ENCODE measurements around the gene ACAP3. TPM values are rescaled to one million over a fixed set of nuclear protein-coding genes. Genes with fewer than 3 reads are reported as not detected.
A peak's percentile ranks its signal among the peaks of the same experiment; 100 is the strongest.

ACAP3 gene
- total RNA-seq, 1 donor from 2014 or later: 50.6 TPM

DNA sequence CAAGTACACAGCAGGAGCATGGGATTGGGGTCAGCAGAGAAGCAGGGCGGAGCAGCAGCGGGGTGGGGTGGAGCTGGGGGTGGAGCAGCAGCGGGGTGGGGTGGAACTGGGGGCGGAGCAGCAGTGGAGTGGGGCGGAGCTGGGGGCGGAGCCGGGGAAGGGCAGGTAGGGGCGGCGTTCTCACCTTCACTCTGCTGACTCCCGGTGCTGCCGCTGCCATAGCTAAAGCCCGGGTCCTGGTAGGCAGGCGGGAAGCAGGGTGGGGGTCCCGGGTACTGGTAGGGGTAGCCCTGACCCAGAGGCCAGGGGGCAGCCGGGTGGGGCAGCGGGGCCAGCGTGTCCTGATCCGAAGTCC is 30.0 kb upstream of the ACAP3 start:
- intact Hi-C loops (cut with DNase I): no loop called here
- Histone ChIP-seq H3K27me3 (ENCODE audit: low read depth) (no peaks in the 10 kb centered on the region), H3K4me1 (no peaks in the 10 kb centered on the region), H3K36me3 (peaks cover 50% of the 10 kb centered on the region), H3K9me3 (no peaks in the 10 kb centered on the region), H3K4me3 (no peak overlapping the region), H3K27ac (no peak overlapping the region)
- DNase-seq (no peak), ATAC-seq (peak; percentile 21 to 28)
- TF ChIP-seq, protein P1, sequence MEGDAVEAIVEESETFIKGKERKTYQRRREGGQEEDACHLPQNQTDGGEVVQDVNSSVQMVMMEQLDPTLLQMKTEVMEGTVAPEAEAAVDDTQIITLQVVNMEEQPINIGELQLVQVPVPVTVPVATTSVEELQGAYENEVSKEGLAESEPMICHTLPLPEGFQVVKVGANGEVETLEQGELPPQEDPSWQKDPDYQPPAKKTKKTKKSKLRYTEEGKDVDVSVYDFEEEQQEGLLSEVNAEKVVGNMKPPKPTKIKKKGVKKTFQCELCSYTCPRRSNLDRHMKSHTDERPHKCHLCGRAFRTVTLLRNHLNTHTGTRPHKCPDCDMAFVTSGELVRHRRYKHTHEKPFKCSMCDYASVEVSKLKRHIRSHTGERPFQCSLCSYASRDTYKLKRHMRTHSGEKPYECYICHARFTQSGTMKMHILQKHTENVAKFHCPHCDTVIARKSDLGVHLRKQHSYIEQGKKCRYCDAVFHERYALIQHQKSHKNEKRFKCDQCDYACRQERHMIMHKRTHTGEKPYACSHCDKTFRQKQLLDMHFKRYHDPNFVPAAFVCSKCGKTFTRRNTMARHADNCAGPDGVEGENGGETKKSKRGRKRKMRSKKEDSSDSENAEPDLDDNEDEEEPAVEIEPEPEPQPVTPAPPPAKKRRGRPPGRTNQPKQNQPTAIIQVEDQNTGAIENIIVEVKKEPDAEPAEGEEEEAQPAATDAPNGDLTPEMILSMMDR (IDR thresholded peaks at IDR 0.05): no peak

GRCh38 chr1:1336931-1337792 is 29.4 kb upstream of the ACAP3 start:
- no peak overlapping the region for H3K27ac ChIP-seq
- ATAC-seq (no peak), DNase-seq (no peak)
- peaks cover 50% of the 10 kb centered on the region for H3K36me3 ChIP-seq
- H3K4me3 ChIP-seq: no peak overlapping the region
- H3K4me1 ChIP-seq: no peaks in the 10 kb centered on the region
- TF ChIP-seq, protein P1 (IDR thresholded peaks at IDR 0.05): no peak
- intact Hi-C loops (cut with DNase I): no loop called here
- no peaks in the 10 kb centered on the region for H3K27me3 ChIP-seq (ENCODE audit: low read depth)
- H3K9me3 ChIP-seq: no peaks in the 10 kb centered on the region

DNA sequence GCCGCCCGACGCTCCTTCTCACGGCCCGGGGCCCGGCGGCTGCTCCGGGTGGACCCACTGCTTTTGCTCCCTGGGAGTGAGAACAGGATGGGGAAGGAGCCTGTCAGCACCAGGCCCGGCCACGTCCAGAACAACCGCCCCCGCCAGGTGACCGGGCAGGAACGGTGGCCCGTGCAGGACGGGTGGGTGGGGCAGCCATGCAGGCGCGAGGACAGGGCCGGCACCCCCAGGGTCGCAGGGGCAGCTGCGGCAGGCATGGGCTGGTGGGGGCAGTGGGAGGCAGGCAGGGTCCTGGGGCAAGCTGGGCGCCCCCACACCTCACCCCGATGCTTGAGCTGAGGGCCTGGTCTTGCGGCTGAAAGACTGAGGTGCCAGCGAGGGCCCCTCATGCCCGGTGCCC is 28.7 kb upstream of the ACAP3 start:
- Histone ChIP-seq H3K4me3 (no peak overlapping the region), H3K36me3 (peaks cover 46% of the 10 kb centered on the region), H3K9me3 (no peaks in the 10 kb centered on the region), H3K27me3 (ENCODE audit: low read depth) (no peaks in the 10 kb centered on the region), H3K27ac (no peak overlapping the region), H3K4me1 (peaks cover 3% of the 10 kb centered on the region)
- TF ChIP-seq, protein P1 (IDR thresholded peaks at IDR 0.05): no peak
- no peak for DNase-seq
- intact Hi-C loops (cut with DNase I): no loop called here
- ATAC-seq: no peak

DNA sequence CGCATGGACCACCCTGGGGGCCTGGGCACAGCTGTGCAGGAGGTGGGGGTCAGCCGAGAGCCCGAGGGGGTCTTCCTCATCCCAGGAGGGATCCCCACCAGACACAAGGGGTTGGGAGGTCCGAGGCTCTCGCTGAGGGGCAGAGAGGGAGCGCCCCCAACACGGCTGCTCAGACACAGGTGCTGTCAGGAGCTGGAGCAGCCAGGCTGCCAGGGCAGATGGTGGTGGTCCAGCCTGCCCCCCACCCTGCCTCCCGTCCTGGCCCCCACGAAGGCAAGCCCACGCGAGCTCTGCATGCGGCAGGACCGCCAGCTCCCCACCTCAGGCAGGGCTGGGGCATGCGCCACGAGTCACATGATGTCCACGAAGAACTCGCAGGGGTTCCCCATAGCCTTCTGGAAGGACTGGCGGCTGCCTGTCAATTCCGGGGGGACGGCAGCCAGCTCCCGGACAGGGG is 28.1 kb upstream of the ACAP3 start:
- peaks cover 42% of the 10 kb centered on the region for H3K36me3 ChIP-seq
- no peak for ATAC-seq
- no peak overlapping the region for H3K4me3 ChIP-seq
- peaks cover 9% of the 10 kb centered on the region for H3K4me1 ChIP-seq
- H3K27me3 ChIP-seq (ENCODE audit: low read depth): no peaks in the 10 kb centered on the region
- H3K9me3 ChIP-seq: no peaks in the 10 kb centered on the region
- TF ChIP-seq, protein P1 (IDR thresholded peaks at IDR 0.05): no peak
- no peak for DNase-seq
- intact Hi-C loops (cut with DNase I): no loop called here
- no peak overlapping the region for H3K27ac ChIP-seq

- Histone ChIP-seq H3K9me3 (no peaks in the 10 kb centered on the region), H3K4me1 (peaks cover 14% of the 10 kb centered on the region), H3K4me3 (no peak overlapping the region), H3K36me3 (peaks cover 40% of the 10 kb centered on the region), H3K27ac (no peak overlapping the region), H3K27me3 (ENCODE audit: low read depth) (no peaks in the 10 kb centered on the region)
- DNase-seq: no peak
- intact Hi-C loops (cut with DNase I): no loop called here
- TF ChIP-seq, protein P1 (IDR thresholded peaks at IDR 0.05): no peak
- no peak for ATAC-seq
These were observed 27.6 kb upstream of the ACAP3 start for GRCh38 chr1:1335283-1335682.

All from lower lobe of right lung (tissue), 2 donors.